CD14-positive monocyte (primary cell): Measurements from ENCODE around the gene POF1B. TPM values are rescaled to one million over a fixed set of nuclear protein-coding genes. Genes with fewer than 3 reads are reported as not detected.

ENCODE experiments used
- DNase-seq, 3 donors: peaks; one replicate each; pipeline ENCODE4 v3.0.0-alpha.2; 2011 to 2022
- H2AFZ ChIP-seq: 2 replicates; pipeline ENCODE4 v1.6.0; 2012; ENCODE audit warnings: mild to moderate bottlenecking, low read depth, low read length, inconsistent platforms; ENCODE audit not compliant: insufficient read depth, poor library complexity, severe bottlenecking
- H3K27ac ChIP-seq, 2 donors: 1 replicate in 1 of 2; 2 replicates in 1 of 2; pipeline ENCODE4 v1.5.1; 2012 to 2013; ENCODE audit warnings: low read length in 2 of 2, control low read depth in 1 of 2, inconsistent platforms in 1 of 2, low read depth in 1 of 2, mild to moderate bottlenecking in 1 of 2
- H3K27me3 ChIP-seq, 2 donors: one replicate each; pipeline versions ENCODE4 v1.6.0 to v1.6.1; 2011 to 2013; ENCODE audit warnings: low read length in 2 of 2; ENCODE audit not compliant: control insufficient read depth in 2 of 2, insufficient read depth in 2 of 2
- H3K36me3 ChIP-seq, 2 donors: replicated peaks in 1 of 2; 1 replicate in 1 of 2; 2 replicates in 1 of 2; pipeline versions ENCODE4 v1.5.1 to v1.6.1; 2012 to 2013; ENCODE audit warnings: low read length in 2 of 2, control low read depth in 1 of 2, inconsistent platforms in 1 of 2, mild to moderate bottlenecking in 1 of 2; ENCODE audit not compliant: insufficient read depth in 2 of 2, control insufficient read depth in 1 of 2
- H3K4me1 ChIP-seq, 2 donors: 1 replicate in 1 of 2; 2 replicates in 1 of 2; pipeline versions ENCODE4 v1.5.1 to v1.6.1; 2012 to 2013; ENCODE audit warnings: low read length in 2 of 2, control low read depth in 1 of 2, inconsistent platforms in 1 of 2, mild to moderate bottlenecking in 1 of 2, moderate library complexity in 1 of 2; ENCODE audit not compliant: insufficient read depth in 2 of 2, control insufficient read depth in 1 of 2
- H3K4me2 ChIP-seq: replicated peaks from 2 replicates; pipeline ENCODE3; 2012; ENCODE audit warnings: low read length, moderate library complexity, mild to moderate bottlenecking; ENCODE audit not compliant: poor library complexity, severe bottlenecking; ENCODE audit errors: extremely low read depth
- H3K4me3 ChIP-seq, 3 experiments: fragments of 200-600 bp in 1 of 3; sonication (generic) in 1 of 3; replicated peaks in 1 of 3; 1 replicate in 2 of 3; 2 replicates in 1 of 3; pipeline ENCODE4 v1.5.1; 2011 to 2013; ENCODE audit warnings: low read length in 3 of 3, mild to moderate bottlenecking in 3 of 3, control low read depth in 2 of 3, low read depth in 2 of 3, inconsistent platforms in 1 of 3, moderate library complexity in 1 of 3
- H3K79me2 ChIP-seq: 2 replicates; pipeline ENCODE4 v1.6.0; 2012; ENCODE audit warnings: mild to moderate bottlenecking, control low read depth, inconsistent platforms, low read length, moderate library complexity; ENCODE audit not compliant: insufficient read depth
- H3K9ac ChIP-seq: 2 replicates; pipeline ENCODE4 v1.6.0; 2017; ENCODE audit warnings: low read length, mild to moderate bottlenecking; ENCODE audit not compliant: insufficient read depth, poor library complexity, severe bottlenecking
- H3K9me3 ChIP-seq, 2 donors: replicated peaks in 1 of 2; 1 replicate in 1 of 2; 2 replicates in 1 of 2; pipeline versions ENCODE4 v1.5.1 to v1.6.1; 2012 to 2013; ENCODE audit warnings: low read length in 2 of 2, control low read depth in 1 of 2; ENCODE audit not compliant: control insufficient read depth in 1 of 2, insufficient read depth in 1 of 2
- H4K20me1 ChIP-seq: 2 replicates; pipeline ENCODE4 v1.6.0; 2012; ENCODE audit warnings: mild to moderate bottlenecking, low read length, control low read depth, moderate library complexity; ENCODE audit not compliant: insufficient read depth
- H3K27ac Mint-ChIP-seq, 7 donors: one replicate each; pipeline ENCODE4 v1.8.0; 2020; ENCODE audit warnings: mild to moderate bottlenecking in 7 of 7, mixed read lengths in 7 of 7, moderate library complexity in 6 of 7, inconsistent platforms in 2 of 7
- H3K27me3 Mint-ChIP-seq, 3 donors: one replicate each; pipeline ENCODE4 v1.8.0; 2021 to 2022; ENCODE audit warnings: low read depth in 3 of 3, mild to moderate bottlenecking in 3 of 3, mixed read lengths in 3 of 3, moderate library complexity in 3 of 3, inconsistent platforms in 1 of 3
- H3K36me3 Mint-ChIP-seq, 2 donors: one replicate each; pipeline ENCODE4 v1.8.0; 2020; ENCODE audit warnings: mixed read lengths in 2 of 2, inconsistent platforms in 1 of 2, mild to moderate bottlenecking in 1 of 2
- H3K4me1 Mint-ChIP-seq: one replicate; pipeline ENCODE4 v1.8.0; 2020; ENCODE audit warnings: mild to moderate bottlenecking, mixed read lengths
- H3K4me3 Mint-ChIP-seq, 2 donors: one replicate each; pipeline ENCODE4 v1.8.0; 2020; ENCODE audit warnings: mild to moderate bottlenecking in 2 of 2, mixed read lengths in 2 of 2, moderate library complexity in 1 of 2
- H3K9me3 Mint-ChIP-seq, 7 donors: one replicate each; pipeline ENCODE4 v1.8.0; 2020 to 2022; ENCODE audit warnings: mixed read lengths in 7 of 7, mild to moderate bottlenecking in 6 of 7, moderate library complexity in 6 of 7, inconsistent platforms in 2 of 7
- CTCF ChIP-seq: fragments of 200-600 bp; IDR thresholded peaks from one replicate; pipeline ENCODE4 v1.8.0; 2022; ENCODE audit warnings: antibody characterized with exemption, mild to moderate bottlenecking
- WGBS: methylation state at CpG from one replicate; pipeline ENCODE4 v1.1.5; 2013; ENCODE audit warnings: missing lambda C conversion rate; ENCODE audit not compliant: insufficient coverage; 5-methylcytosine and 5-hydroxymethylcytosine counted together
- intact Hi-C, 2 donors: fragments of 100-400 bp; cut with micrococcal nuclease; formaldehyde crosslinking; loops; one replicate each; pipeline versions ENCODE4 v1.15.0 to v1.15.1; 2023
- polyA plus RNA-seq, 3 donors: library from polyadenylated mRNA; depleted of rRNA in 1 of 3; unstranded in 2 of 3; stranded (reverse) in 1 of 3; fragments of 300-500 nt in 2 of 3; fragments of >200 nt in 1 of 3; fragmentation: Illumina TruSeq in 2 of 3; gene quantifications; 1 replicate in 2 of 3; 2 replicates in 1 of 3; pipeline ENCODE4 v1.2.3, GENCODE V29; 2012 to 2021

POF1B gene
- polyA plus RNA-seq, 3 donors, result not detected

- H3K4me3 ChIP-seq, result no peak overlapping the region
- H3K79me2 ChIP-seq, result no peaks in the 10 kb centered on the region
- H3K9ac ChIP-seq, result no peak overlapping the region
- no CpG with 5 or more reads among the region's 2 CpGs for whole genome bisulfite sequencing
- H3K4me1 ChIP-seq, result no peaks in the 10 kb centered on the region
- peaks cover 0 to 4% of the 10 kb centered on the region in 2 donors for H3K9me3 ChIP-seq
- no peak overlapping the region for H3K27ac Mint-ChIP-seq
- H3K27ac ChIP-seq, result no peak overlapping the region
- H3K4me1 Mint-ChIP-seq, result no peaks in the 10 kb centered on the region
- no peak for DNase-seq
- H3K27me3 ChIP-seq, result no peaks in the 10 kb centered on the region
- H3K9me3 Mint-ChIP-seq, result peaks cover 0 to 3% (median 1%) of the 10 kb centered on the region in 7 donors
- TF ChIP-seq CTCF, result no peak
- H3K4me3 Mint-ChIP-seq, result no peak overlapping the region
- no peaks in the 10 kb centered on the region for H4K20me1 ChIP-seq
- intact Hi-C loops, result no loop called here
- no peak overlapping the region for H2AFZ ChIP-seq
- no peaks in the 10 kb centered on the region for H3K36me3 ChIP-seq
- no peak overlapping the region for H3K4me2 ChIP-seq
- no peaks in the 10 kb centered on the region for H3K36me3 Mint-ChIP-seq
- H3K27me3 Mint-ChIP-seq, result peaks cover 0 to 2% (median 0%) of the 10 kb centered on the region in 3 donors
These were observed 1.0 kb downstream of the POF1B start for GRCh38 chrX:85378461-85378860.

GRCh38 chrX:85375333-85375738 lies 4.1 kb downstream of the POF1B start:
- Histone ChIP-seq H3K4me2 (no peak overlapping the region), H3K36me3 (no peaks in the 10 kb centered on the region), H2AFZ (no peak overlapping the region), H4K20me1 (no peaks in the 10 kb centered on the region), H3K9me3 (peaks cover 0 to 4% of the 10 kb centered on the region in 2 donors), H3K4me3 (no peak overlapping the region), H3K4me1 (no peaks in the 10 kb centered on the region), H3K27me3 (no peaks in the 10 kb centered on the region), H3K79me2 (no peaks in the 10 kb centered on the region), H3K9ac (no peak overlapping the region), H3K27ac (no peak overlapping the region)
- Mint-ChIP-seq H3K27ac (no peak overlapping the region), H3K9me3 (peaks cover 0 to 3% (median 1%) of the 10 kb centered on the region in 7 donors), H3K27me3 (peaks cover 0 to 2% (median 0%) of the 10 kb centered on the region in 3 donors), H3K4me1 (no peaks in the 10 kb centered on the region), H3K4me3 (no peak overlapping the region), H3K36me3 (no peaks in the 10 kb centered on the region)
- intact Hi-C loops, result no loop called here
- no peak for DNase-seq
- 50% methylated on average over 1 of the region's 5 CpGs for WGBS
- no peak for TF ChIP-seq CTCF
